Stimulated activated CD8-positive, alpha-beta memory T cell treated with anti-CD3 and anti-CD28 coated beads, Interleukin-4, amount 100 ng/mL, for 24 hours (primary cell): ENCODE measurements around the gene POMGNT2.

ENCODE experiments used
- DNase-seq: peaks from one replicate; pipeline ENCODE4 v3.0.0-alpha.2; 2020; ENCODE audit warnings: low read depth

The POMGNT2 gene

GRCh38 chr3:43043793-43044192 is 62.1 kb downstream of the POMGNT2 start:
- no peak for DNase-seq

DNA sequence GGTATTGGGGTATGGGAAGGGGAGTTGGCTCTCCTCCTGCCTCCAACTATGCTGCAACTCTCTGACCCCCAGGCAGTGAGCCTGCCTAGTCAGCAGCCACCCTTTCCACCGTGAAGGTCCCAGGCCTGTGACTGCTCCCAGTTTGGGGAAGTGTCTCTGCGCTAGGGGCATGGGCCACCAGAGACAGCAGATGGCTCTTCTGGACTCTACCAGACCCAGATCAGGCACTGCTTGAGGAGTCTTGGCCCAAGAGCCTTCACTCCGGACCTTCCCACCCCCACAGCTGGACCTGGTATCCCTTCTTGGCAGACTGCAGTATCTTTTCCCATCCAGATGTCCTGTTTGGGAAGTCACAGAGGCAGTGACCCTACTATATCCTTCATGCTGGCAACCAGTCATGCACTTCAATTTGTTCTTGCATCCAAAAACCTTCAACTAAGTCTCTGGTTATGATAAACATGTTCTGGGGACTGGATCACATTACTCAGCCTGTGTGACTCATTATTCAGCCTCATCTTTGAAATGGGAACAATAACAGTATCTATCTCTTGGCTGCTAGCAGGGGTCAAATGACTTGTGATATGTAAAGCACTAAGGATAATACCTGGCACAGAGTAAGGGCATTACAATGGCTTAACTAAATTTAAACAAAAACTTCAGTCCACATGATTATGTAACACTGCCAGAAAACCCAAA is 62.7 kb downstream of the POMGNT2 start:
- no peak for DNase-seq

DNA sequence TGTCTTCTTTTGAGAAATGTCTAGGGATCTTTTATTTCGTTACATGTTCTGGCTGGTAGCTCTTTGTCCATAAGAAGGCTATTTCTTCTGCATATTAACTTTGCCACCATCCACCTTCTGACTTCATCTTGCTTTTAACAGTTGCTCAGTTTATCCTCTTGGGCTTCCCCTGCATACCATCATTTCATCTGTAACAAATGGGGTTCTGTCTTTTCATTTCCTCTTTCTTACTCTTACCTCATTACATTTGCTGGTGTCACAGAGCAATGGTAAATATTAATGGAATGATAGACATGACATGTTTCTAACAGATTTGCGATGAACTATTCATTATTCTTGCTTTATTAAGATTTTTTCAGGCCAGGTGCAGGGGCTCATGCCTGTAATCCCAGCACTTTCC is 64.4 kb downstream of the POMGNT2 start:
- no peak for DNase-seq

DNA sequence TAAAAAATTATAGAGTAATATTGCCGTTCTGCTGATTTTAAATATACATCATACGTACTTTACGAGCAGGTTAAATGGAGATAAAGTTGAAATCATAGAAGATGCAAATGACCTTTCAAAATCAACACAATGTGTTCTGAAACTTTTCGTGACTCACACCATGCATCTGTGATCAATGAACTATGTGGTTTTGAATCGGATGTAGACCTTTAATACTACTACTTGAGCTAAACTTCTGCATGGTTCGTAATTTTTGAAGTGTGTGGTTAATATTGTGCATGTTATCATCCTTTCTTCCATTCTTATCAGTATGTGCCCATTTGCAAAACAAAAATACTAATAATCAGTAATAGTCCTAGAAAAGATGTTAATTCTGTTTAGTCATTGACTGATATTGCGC is 67.9 kb downstream of the POMGNT2 start:
- no peak for DNase-seq

GRCh38 chr3:43036621-43037423 is 69.1 kb downstream of the POMGNT2 start:
- no peak for DNase-seq

DNA sequence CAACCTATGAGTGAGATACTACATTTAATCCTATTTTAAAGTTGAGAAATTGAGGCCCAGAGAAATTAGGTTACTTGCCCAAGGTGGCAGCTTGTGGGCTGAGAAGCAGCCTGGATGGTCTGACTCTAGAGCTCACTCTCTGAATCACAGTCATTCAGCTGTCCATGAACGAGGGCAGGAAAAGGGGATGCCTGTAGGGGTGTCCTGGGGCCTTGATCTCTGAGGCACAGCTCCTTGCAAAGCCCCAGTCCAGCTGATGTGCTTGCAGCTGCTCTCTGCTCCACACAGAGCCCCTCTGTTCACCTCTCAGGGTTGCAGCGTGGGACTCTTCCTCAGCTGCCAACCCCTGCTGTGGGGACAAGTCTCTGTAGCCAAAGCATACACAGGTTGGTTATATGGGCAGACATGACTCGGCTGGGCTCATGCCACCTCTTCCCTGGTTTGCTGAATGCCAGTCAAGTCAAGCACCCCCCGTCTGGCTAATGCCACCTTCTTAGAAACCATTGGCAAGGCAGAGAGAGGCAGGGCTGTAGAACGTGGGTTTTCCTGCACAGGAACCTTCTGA is 70.0 kb downstream of the POMGNT2 start:
- no peak for DNase-seq

- no peak for DNase-seq
Observed at GRCh38 chr3:43034911-43035310, 71.0 kb downstream of the POMGNT2 start.

DNA sequence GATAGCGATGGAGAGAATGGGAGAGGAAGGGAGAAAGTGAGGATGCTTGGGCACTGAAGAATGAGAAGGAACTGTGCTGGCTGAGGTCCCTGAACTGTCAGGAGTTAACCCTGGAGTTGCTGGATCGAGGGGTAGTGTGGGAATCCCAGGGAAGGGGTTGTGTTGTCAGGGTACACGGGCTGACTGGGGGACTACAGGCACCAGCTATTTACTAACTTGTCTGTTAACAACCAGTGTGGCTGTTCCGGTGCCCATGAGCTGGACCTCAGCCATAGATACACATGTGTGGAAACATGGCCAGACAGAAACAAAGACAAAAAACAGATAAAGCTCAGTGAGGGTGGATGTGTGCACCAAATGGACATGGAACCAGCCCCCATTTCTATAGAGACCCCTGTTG is 71.7 kb downstream of the POMGNT2 start:
- no peak for DNase-seq

GRCh38 chr3:43032646-43033628 is 72.9 kb downstream of the POMGNT2 start:
- no peak for DNase-seq

GRCh38 chr3:43031889-43032545 is 73.9 kb downstream of the POMGNT2 start:
- no peak for DNase-seq

- no peak for DNase-seq
Observed at GRCh38 chr3:43031485-43031884, 74.4 kb downstream of the POMGNT2 start.

GRCh38 chr3:43030162-43030935 is 75.5 kb downstream of the POMGNT2 start:
- DNase-seq, result no peak
